ENCODE results near the gene RANGAP1. TPM values are rescaled to one million over a fixed set of nuclear protein-coding genes. Genes with fewer than 3 reads are reported as not detected.
"Not testable (repeated sequence)": the region's sequence is repeated elsewhere in the genome, so short reads cannot be mapped to it uniquely, and the experiment has no call there.

The RANGAP1 gene
- polyA plus RNA-seq, 4 donors: 45.3 to 57.5 (median 50.0) TPM

GRCh38 chr22:41301085-41302020 lies 15.4 kb upstream of the RANGAP1 start, which contains the start of gene ZC3H7B:
Gene ZC3H7B, plus strand, starts transcription at chr22:41301525. Its CDS starts 19,136 bp downstream, at chr22:41320661.
- peak; percentile 58 to 68 (median 64) for DNase-seq (ENCODE audit: low read depth in 4 of 4, low spot score in 3 of 4)

GRCh38 chr22:41300661-41301060 lies 14.7 kb upstream of the RANGAP1 start:
- no peak for DNase-seq (ENCODE audit: low read depth in 4 of 4, low spot score in 3 of 4)

GRCh38 chr22:41296826-41297667 lies 11.1 kb upstream of the RANGAP1 start:
- DNase-seq (ENCODE audit: low read depth in 4 of 4, low spot score in 3 of 4): no peak

- DNase-seq (ENCODE audit: low read depth in 4 of 4, low spot score in 3 of 4): not testable (repeated sequence)
Observed at GRCh38 chr22:41294816-41295215, 8.8 kb upstream of the RANGAP1 start.

- no peak for DNase-seq (ENCODE audit: low read depth in 4 of 4, low spot score in 3 of 4)
Observed at GRCh38 chr22:41290262-41291221, 4.6 kb upstream of the RANGAP1 start.

GRCh38 chr22:41289671-41290070 lies 3.7 kb upstream of the RANGAP1 start:
- no peak for DNase-seq (ENCODE audit: low read depth in 4 of 4, low spot score in 3 of 4)

GRCh38 chr22:41288245-41288946 lies 2.4 kb upstream of the RANGAP1 start:
- no peak for DNase-seq (ENCODE audit: low read depth in 4 of 4, low spot score in 3 of 4)

GRCh38 chr22:41286639-41287091 lies 678 bp upstream of the RANGAP1 start:
- no peak for DNase-seq (ENCODE audit: low read depth in 4 of 4, low spot score in 3 of 4)

- DNase-seq (ENCODE audit: low read depth in 4 of 4, low spot score in 3 of 4): no peak
Observed at GRCh38 chr22:41285441-41285819, 557 bp downstream of the RANGAP1 start.

GRCh38 chr22:41284465-41284864 lies 1.5 kb downstream of the RANGAP1 start:
- DNase-seq (ENCODE audit: low read depth in 4 of 4, low spot score in 3 of 4): no peak

GRCh38 chr22:41280854-41281253 lies 5.1 kb downstream of the RANGAP1 start:
- DNase-seq (ENCODE audit: low read depth in 4 of 4, low spot score in 3 of 4): no peak

- DNase-seq (ENCODE audit: low read depth in 4 of 4, low spot score in 3 of 4): no peak
Observed at GRCh38 chr22:41280065-41280464, 5.9 kb downstream of the RANGAP1 start.

GRCh38 chr22:41274856-41275255 lies 11.1 kb downstream of the RANGAP1 start:
- DNase-seq (ENCODE audit: low read depth in 4 of 4, low spot score in 3 of 4): no peak

GRCh38 chr22:41273128-41273527 lies 12.9 kb downstream of the RANGAP1 start:
- DNase-seq (ENCODE audit: low read depth in 4 of 4, low spot score in 3 of 4): no peak

GRCh38 chr22:41271787-41272186 lies 14.2 kb downstream of the RANGAP1 start:
- DNase-seq (ENCODE audit: low read depth in 4 of 4, low spot score in 3 of 4): no peak

GRCh38 chr22:41267958-41268357 lies 18.0 kb downstream of the RANGAP1 start:
- no peak for DNase-seq (ENCODE audit: low read depth in 4 of 4, low spot score in 3 of 4)

GRCh38 chr22:41264408-41264941 lies 21.5 kb downstream of the RANGAP1 start:
- DNase-seq (ENCODE audit: low read depth in 4 of 4, low spot score in 3 of 4): no peak

- DNase-seq (ENCODE audit: low read depth in 4 of 4, low spot score in 3 of 4): no peak
Observed at GRCh38 chr22:41263704-41264103, 22.3 kb downstream of the RANGAP1 start.

GRCh38 chr22:41262250-41262765 lies 23.7 kb downstream of the RANGAP1 start:
- DNase-seq (ENCODE audit: low read depth in 4 of 4, low spot score in 3 of 4): no peak

Measured in right renal pelvis (tissue), 4 donors.